Panc1 (cell line): ENCODE results near the gene MPDU1. TPM values are rescaled to one million over a fixed set of nuclear protein-coding genes. Genes with fewer than 3 reads are reported as not detected.

Experiments used
- ATAC-seq: fragments of 200-7000 bp; cut with Tn5 transposase; 2 replicates; pipeline ENCODE4 v1.9.1; 2020; ENCODE audit warnings: mild to moderate bottlenecking, moderate library complexity
- BruUV-seq: library from RNA; stranded (reverse); fragments of 400-500 nt; replicated peaks from 2 replicates; lab custom pipeline; 2021; lab: Mats Ljungman, UMichigan
- CTCF ChIA-PET: fragments of 300-600 bp; sonication (Branson Sonifier 250); formaldehyde crosslinking; loops from one replicate; lab custom pipeline; 2022; ENCODE audit warnings: antibody characterized with exemption; lab: Charles Lee
- POLR2A ChIA-PET: fragments of 300-600 bp; sonication (Branson Sonifier 250); formaldehyde crosslinking; loops from one replicate; lab custom pipeline; 2022; ENCODE audit warnings: antibody characterized with exemption; lab: Charles Lee
- DNase-seq: peaks from one replicate; pipeline ENCODE4 v3.0.0-alpha.2; 2010; ENCODE audit warnings: low read depth, low spot score
- H3K27ac ChIP-seq: 2 replicates; pipeline ENCODE4 v1.5.1; 2011; ENCODE audit warnings: mild to moderate bottlenecking, low read length, inconsistent platforms
- H3K27me3 ChIP-seq: fragments of 200-500 bp; sonication (Bioruptor generic); 2 replicates; pipeline ENCODE4 v1.6.0; 2014; ENCODE audit warnings: low read length, inconsistent platforms; ENCODE audit not compliant: control insufficient read depth, insufficient read depth
- H3K36me3 ChIP-seq: fragments of 200-500 bp; sonication (Bioruptor generic); 2 replicates; pipeline ENCODE4 v1.5.1; 2014; ENCODE audit warnings: inconsistent platforms, mild to moderate bottlenecking, low read length, moderate library complexity; ENCODE audit not compliant: control insufficient read depth, insufficient read depth
- H3K4me1 ChIP-seq: 2 replicates; pipeline ENCODE4 v1.5.1; 2011; ENCODE audit warnings: inconsistent platforms, mild to moderate bottlenecking, low read length, moderate library complexity; ENCODE audit not compliant: control insufficient read depth, insufficient read depth
- H3K4me3 ChIP-seq, 2 experiments: 2 replicates each; pipeline ENCODE4 v1.5.1; 2011 to 2012; ENCODE audit warnings: low read depth in 2 of 2, low read length in 2 of 2, mild to moderate bottlenecking in 2 of 2, inconsistent platforms in 1 of 2, moderate library complexity in 1 of 2
- H3K9me3 ChIP-seq: fragments of 200-500 bp; sonication (Bioruptor generic); 2 replicates; pipeline ENCODE4 v1.5.1; 2014; ENCODE audit warnings: low read depth, mild to moderate bottlenecking, inconsistent platforms, low read length, moderate library complexity; ENCODE audit not compliant: control insufficient read depth, insufficient read depth
- POLR2AphosphoS5 ChIP-seq: IDR thresholded peaks from 2 replicates; pipeline ENCODE4 v1.6.1; 2012; ENCODE audit warnings: mild to moderate bottlenecking, low read depth, low read length, moderate library complexity
- SIN3A ChIP-seq: IDR thresholded peaks from 2 replicates; pipeline ENCODE4 v1.6.1; 2012; ENCODE audit warnings: low read depth, mild to moderate bottlenecking, low read length, moderate library complexity, borderline replicate concordance; ENCODE audit not compliant: insufficient read depth
- TCF7L2 ChIP-seq: IDR thresholded peaks from 2 replicates; pipeline ENCODE4 v1.6.1; 2011; ENCODE audit warnings: mild to moderate bottlenecking, low read depth, low read length, inconsistent platforms
- in situ Hi-C: cut with HindIII; loops from 2 replicates; pipeline ENCODE4 v1.10.0; 2016; ENCODE audit warnings: low sequenced_read_pairs, low pct_unique_long_range_greater_than_20kb
- intact Hi-C: fragments of 100-400 bp; cut with micrococcal nuclease; formaldehyde crosslinking; loops from one replicate; pipeline ENCODE4 v1.10.0; 2022; ENCODE audit not compliant: unreplicated experiment
- total RNA-seq: library from RNA; stranded (reverse); gene quantifications from one replicate; pipeline ENCODE4 v1.2.1, GENCODE V29; 2021; ENCODE audit not compliant: unreplicated experiment
- TF ChIP-seq, protein P1 (sequence below): fragments of 450-650 bp; IDR thresholded peaks from 2 replicates; pipeline ENCODE4 v1.5.1; 2017; ENCODE audit warnings: mild to moderate bottlenecking
- TF ChIP-seq, protein P2 (sequence below), 2 experiments: IDR thresholded peaks; 2 replicates each; pipeline ENCODE4 v1.6.1; 2011 to 2012; ENCODE audit warnings: low read depth in 2 of 2, control low read depth in 1 of 2, low read length in 1 of 2, mild to moderate bottlenecking in 1 of 2, moderate library complexity in 1 of 2; ENCODE audit not compliant: insufficient read depth in 1 of 2

The MPDU1 gene
- total RNA-seq, 1 experiment from 2014 or later, result 47.1 TPM

DNA sequence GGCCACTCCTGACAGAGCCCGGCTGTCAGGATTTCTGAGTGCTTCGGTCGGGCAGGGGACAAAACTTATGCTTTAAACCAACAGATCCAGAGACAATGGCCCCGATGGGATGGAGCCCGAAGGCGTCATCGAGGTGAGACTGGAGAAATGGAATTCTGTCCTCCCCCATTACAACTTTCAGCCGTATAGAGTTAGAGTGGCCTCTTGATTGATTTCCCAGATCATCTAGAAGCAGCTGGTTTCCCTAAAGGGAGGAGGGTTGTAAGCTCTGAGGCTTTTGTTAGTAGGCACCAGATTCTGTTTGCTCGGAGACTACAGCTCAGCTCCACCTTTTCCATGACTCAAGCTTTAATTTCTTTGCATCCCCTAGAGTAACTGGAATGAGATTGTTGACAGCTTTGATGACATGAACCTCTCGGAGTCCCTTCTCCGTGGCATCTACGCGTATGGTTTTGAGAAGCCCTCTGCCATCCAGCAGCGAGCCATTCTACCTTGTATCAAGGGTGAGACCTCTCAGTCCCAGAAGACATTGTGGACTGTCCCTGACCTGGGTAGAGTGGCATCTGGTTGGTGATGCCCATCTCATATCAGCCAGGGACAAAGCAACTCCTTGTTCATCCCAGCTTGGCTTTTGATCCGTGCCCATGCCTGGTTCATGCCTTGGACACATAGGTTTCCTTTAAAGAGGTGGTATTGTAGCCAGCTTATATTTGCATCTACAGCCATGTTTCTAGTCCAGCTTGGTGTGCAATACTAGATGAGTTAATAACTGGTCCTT, 9.3 kb upstream of the MPDU1 start:
- Histone ChIP-seq H3K27me3 (no peaks in the 10 kb centered on the region), H3K9me3 (no peaks in the 10 kb centered on the region), H3K4me3 (peak overlapping the region; percentile 85 to 89), H3K36me3 (peaks cover 29% of the 10 kb centered on the region), H3K27ac (peak overlapping the region; percentile 90), H3K4me1 (peaks cover 50% of the 10 kb centered on the region)
- no TSS peak for BruUV-seq
- no peak for ATAC-seq
- TF ChIP-seq, protein P1, sequence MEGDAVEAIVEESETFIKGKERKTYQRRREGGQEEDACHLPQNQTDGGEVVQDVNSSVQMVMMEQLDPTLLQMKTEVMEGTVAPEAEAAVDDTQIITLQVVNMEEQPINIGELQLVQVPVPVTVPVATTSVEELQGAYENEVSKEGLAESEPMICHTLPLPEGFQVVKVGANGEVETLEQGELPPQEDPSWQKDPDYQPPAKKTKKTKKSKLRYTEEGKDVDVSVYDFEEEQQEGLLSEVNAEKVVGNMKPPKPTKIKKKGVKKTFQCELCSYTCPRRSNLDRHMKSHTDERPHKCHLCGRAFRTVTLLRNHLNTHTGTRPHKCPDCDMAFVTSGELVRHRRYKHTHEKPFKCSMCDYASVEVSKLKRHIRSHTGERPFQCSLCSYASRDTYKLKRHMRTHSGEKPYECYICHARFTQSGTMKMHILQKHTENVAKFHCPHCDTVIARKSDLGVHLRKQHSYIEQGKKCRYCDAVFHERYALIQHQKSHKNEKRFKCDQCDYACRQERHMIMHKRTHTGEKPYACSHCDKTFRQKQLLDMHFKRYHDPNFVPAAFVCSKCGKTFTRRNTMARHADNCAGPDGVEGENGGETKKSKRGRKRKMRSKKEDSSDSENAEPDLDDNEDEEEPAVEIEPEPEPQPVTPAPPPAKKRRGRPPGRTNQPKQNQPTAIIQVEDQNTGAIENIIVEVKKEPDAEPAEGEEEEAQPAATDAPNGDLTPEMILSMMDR, result no peak
- TF ChIP-seq POLR2AphosphoS5 (no peak), SIN3A (no peak), TCF7L2 (no peak)
- TF ChIP-seq, protein P2, sequence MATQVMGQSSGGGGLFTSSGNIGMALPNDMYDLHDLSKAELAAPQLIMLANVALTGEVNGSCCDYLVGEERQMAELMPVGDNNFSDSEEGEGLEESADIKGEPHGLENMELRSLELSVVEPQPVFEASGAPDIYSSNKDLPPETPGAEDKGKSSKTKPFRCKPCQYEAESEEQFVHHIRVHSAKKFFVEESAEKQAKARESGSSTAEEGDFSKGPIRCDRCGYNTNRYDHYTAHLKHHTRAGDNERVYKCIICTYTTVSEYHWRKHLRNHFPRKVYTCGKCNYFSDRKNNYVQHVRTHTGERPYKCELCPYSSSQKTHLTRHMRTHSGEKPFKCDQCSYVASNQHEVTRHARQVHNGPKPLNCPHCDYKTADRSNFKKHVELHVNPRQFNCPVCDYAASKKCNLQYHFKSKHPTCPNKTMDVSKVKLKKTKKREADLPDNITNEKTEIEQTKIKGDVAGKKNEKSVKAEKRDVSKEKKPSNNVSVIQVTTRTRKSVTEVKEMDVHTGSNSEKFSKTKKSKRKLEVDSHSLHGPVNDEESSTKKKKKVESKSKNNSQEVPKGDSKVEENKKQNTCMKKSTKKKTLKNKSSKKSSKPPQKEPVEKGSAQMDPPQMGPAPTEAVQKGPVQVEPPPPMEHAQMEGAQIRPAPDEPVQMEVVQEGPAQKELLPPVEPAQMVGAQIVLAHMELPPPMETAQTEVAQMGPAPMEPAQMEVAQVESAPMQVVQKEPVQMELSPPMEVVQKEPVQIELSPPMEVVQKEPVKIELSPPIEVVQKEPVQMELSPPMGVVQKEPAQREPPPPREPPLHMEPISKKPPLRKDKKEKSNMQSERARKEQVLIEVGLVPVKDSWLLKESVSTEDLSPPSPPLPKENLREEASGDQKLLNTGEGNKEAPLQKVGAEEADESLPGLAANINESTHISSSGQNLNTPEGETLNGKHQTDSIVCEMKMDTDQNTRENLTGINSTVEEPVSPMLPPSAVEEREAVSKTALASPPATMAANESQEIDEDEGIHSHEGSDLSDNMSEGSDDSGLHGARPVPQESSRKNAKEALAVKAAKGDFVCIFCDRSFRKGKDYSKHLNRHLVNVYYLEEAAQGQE (IDR thresholded peaks at IDR 0.05; ENCODE audit: insufficient read depth in 1 of 2, low read depth in 2 of 2, low read length in 1 of 2), result no peak
- POLR2A ChIA-PET, result interaction anchor here (0.5 to 0.6 kb wide), 2 partner anchors 229 to 673 kb away, joined by 4 to 5 read pairs; partner anchors contain the start of gene CTC1
- CTCF ChIA-PET, result interaction anchor here (0.7 kb wide), 1 partner anchor 113 kb away, joined by 5 read pairs; no protein-coding TSS in a partner anchor
- DNase-seq, result no peak
- intact Hi-C loops, result no loop called here
- in situ Hi-C loops, result no loop called here

DNA sequence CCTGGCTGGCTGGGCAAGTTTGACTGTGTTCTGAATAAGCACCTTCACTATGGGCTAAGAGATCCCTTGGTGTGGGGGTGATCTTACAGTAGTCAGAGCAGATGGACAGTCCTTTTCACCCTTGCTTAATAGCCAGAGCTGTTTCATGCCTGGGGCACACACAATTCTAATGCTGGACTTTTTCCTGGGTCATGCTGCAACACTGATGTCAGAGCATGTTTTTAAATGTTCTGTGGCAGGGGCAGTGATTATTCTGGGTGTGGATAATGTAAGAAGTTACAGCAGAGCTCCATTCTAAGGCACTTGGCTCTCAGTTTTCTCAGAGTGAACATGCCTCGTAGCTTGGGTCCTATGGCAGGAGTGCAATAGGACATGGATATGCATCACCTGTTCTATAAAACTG, 8.2 kb upstream of the MPDU1 start:
- Histone ChIP-seq H3K27ac (peak overlapping the region; percentile 90; the same call in 1 of the 2 replicates), H3K36me3 (peaks cover 29% of the 10 kb centered on the region), H3K27me3 (no peaks in the 10 kb centered on the region), H3K9me3 (no peaks in the 10 kb centered on the region), H3K4me1 (peaks cover 61% of the 10 kb centered on the region), H3K4me3 (peak overlapping the region; percentile 85 to 89)
- no TSS peak for BruUV-seq
- intact Hi-C loops, result no loop called here
- ATAC-seq (no peak), DNase-seq (no peak)
- in situ Hi-C loops, result no loop called here
- TF ChIP-seq SIN3A, result no peak
- TF ChIP-seq, protein P1, result no peak
- TF ChIP-seq POLR2AphosphoS5, result no peak
- TF ChIP-seq, protein P2 (IDR thresholded peaks at IDR 0.05; ENCODE audit: insufficient read depth in 1 of 2, low read depth in 2 of 2, low read length in 1 of 2), result no peak
- TF ChIP-seq TCF7L2, result no peak
- ChIA-PET POLR2A (no interaction called here), CTCF (no interaction called here)
